ENCODE results near the gene CRIM1. TPM values are rescaled to one million over a fixed set of nuclear protein-coding genes. Genes with fewer than 3 reads are reported as not detected.

Gene CRIM1
- total RNA-seq, 1 experiment from 2014 or later, result 27.6 TPM

DNA sequence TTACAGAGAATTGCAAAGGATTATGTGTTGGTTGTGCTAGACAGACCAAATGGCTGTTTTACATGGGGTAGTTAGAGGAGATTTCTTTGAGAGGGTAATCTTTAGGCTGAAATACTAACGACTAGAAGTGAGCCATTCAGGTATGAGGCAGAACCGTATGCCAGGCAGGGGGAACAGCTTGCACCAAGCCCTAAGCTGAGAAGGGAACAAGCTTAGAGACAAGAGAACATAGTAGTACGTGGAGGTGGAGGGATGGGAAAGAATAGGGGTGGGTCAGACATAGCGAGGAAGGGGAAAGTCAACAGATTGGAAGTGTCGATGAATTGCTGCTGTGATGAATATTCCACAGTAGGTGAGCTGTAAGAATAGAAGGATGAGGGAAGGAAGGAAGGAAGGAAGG is 20.0 kb upstream of the CRIM1 start:
- Histone ChIP-seq H3K79me1 (ENCODE audit: insufficient read depth, low read depth, low read length, poor library complexity, severe bottlenecking) (no peaks in the 10 kb centered on the region), H4K5ac (ENCODE audit: insufficient read length, low read depth, low read length) (no peak overlapping the region), H3K14ac (ENCODE audit: insufficient read depth, low read length) (no peak overlapping the region), H3K23me2 (ENCODE audit: insufficient read length, low read depth, low read length, poor library complexity, severe bottlenecking) (no peaks in the 10 kb centered on the region), H2BK120ac (ENCODE audit: low read depth, low read length, poor library complexity, severe bottlenecking) (no peak overlapping the region), H3K9ac (ENCODE audit: extremely low read depth, insufficient read length, low read length) (no peak overlapping the region), H4K91ac (ENCODE audit: insufficient read length, low read depth, low read length) (no peak overlapping the region), H2BK5ac (ENCODE audit: insufficient read length, low read length) (no peak overlapping the region), H3T11ph (ENCODE audit: low read length) (no peak overlapping the region), H3K23ac (ENCODE audit: insufficient read length, low read depth, low read length) (no peak overlapping the region), H3K4me1 (ENCODE audit: insufficient read depth, low read length) (no peaks in the 10 kb centered on the region; the same call in 1 of the 2 replicates), H2BK20ac (ENCODE audit: low read depth, low read length, poor library complexity, severe bottlenecking) (no peak overlapping the region), H3K18ac (ENCODE audit: insufficient read length, low read depth, low read length) (no peak overlapping the region), H4K20me1 (ENCODE audit: control insufficient read depth, insufficient read depth, insufficient read length) (no peaks in the 10 kb centered on the region), H3K79me2 (ENCODE audit: insufficient read depth, low read length) (no peaks in the 10 kb centered on the region), H2AFZ (ENCODE audit: low read length) (no peak overlapping the region), H4K8ac (replicated peaks; ENCODE audit: insufficient read length, low read depth, low read length) (no peak overlapping the region), H3K27ac (ENCODE audit: insufficient read length, low read depth, low read length) (no peak overlapping the region), H3K27me3 (ENCODE audit: insufficient read depth, low read length) (no peaks in the 10 kb centered on the region), H3K9me3 (ENCODE audit: control insufficient read depth, low read depth, low read length) (no peaks in the 10 kb centered on the region), H3K4ac (ENCODE audit: low read depth, low read length) (no peak overlapping the region), H3K56ac (ENCODE audit: insufficient read length, low read depth, low read length) (no peak overlapping the region), H3K4me2 (ENCODE audit: insufficient read depth, insufficient read length, low read length) (no peak overlapping the region), H2AK5ac (ENCODE audit: insufficient read length, low read length) (no peak overlapping the region), H2BK15ac (ENCODE audit: low read depth, low read length) (no peak overlapping the region), H2BK12ac (ENCODE audit: insufficient read length, low read depth, low read length) (no peak overlapping the region)
- Mint-ChIP-seq H3K27ac (no peak overlapping the region), H3K9me3 (no peaks in the 10 kb centered on the region), H3K4me3 (no peak overlapping the region), H3K27me3 (ENCODE audit: low read depth) (no peaks in the 10 kb centered on the region), H3K36me3 (ENCODE audit: insufficient read depth in 1 of 3, low read depth in 3 of 3) (no peaks in the 10 kb centered on the region), H3K4me1 (peaks cover 6 to 18% of the 10 kb centered on the region in 2 experiments; a peak in 2 of 4 replicates)
- TF ChIP-seq, protein P1, sequence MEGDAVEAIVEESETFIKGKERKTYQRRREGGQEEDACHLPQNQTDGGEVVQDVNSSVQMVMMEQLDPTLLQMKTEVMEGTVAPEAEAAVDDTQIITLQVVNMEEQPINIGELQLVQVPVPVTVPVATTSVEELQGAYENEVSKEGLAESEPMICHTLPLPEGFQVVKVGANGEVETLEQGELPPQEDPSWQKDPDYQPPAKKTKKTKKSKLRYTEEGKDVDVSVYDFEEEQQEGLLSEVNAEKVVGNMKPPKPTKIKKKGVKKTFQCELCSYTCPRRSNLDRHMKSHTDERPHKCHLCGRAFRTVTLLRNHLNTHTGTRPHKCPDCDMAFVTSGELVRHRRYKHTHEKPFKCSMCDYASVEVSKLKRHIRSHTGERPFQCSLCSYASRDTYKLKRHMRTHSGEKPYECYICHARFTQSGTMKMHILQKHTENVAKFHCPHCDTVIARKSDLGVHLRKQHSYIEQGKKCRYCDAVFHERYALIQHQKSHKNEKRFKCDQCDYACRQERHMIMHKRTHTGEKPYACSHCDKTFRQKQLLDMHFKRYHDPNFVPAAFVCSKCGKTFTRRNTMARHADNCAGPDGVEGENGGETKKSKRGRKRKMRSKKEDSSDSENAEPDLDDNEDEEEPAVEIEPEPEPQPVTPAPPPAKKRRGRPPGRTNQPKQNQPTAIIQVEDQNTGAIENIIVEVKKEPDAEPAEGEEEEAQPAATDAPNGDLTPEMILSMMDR (conservative IDR thresholded peaks at IDR 0.05), result no peak
- no peak for DNase-seq
- no CpG with 5 or more reads among the region's 5 CpGs for whole genome bisulfite sequencing (ENCODE audit: extremely low coverage, insufficient read length, low lambda C conversion rate)
